Measurements from ENCODE around the gene EVI5L.

EVI5L gene

GRCh38 chr19:7860714-7861618, 30.9 kb downstream of the EVI5L start:
- no peak for DNase-seq (ENCODE audit: low spot score)

GRCh38 chr19:7861619-7862412, 31.8 kb downstream of the EVI5L start:
- DNase-seq (ENCODE audit: low spot score) = no peak

GRCh38 chr19:7862413-7862951, 32.5 kb downstream of the EVI5L start:
- DNase-seq (ENCODE audit: low spot score) = no peak

GRCh38 chr19:7863157-7863970, 33.3 kb downstream of the EVI5L start:
- no peak for DNase-seq (ENCODE audit: low spot score)

DNA sequence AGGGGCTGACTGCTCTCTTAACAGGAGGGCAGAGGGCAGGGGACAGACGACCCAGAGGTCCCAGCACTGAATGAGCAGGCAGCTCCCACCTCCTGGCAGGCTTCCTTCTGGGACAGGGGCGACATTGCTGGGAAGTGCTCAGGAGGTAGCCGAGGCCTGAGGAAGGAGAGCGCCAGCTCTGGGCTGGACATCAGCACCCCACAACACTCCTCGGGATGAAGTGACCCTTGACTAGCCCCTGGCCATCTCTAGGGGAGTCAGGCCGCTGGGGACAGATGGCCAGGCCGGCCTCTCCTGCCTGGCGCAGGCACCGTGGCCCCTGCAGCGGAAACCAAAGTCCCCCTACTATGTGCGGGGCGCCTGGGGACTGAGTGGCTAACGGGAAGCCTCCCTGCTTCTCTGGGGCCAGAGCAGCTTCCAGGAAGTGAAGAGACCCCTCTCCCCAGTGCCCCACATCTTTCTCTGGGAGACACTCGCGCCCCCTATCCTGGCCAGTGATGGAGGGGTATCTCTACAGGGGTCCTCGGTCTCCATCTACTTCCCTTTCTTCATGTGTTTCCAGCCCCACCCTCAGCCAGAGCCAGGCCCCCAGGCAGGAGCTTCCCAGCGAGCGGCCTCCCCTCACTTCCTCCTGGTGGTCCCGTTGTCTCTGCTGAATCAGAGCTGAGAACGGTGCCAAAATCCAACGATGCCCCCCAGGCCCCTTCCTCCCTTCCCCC, 34.1 kb downstream of the EVI5L start:
- no peak for DNase-seq (ENCODE audit: low spot score)

DNA sequence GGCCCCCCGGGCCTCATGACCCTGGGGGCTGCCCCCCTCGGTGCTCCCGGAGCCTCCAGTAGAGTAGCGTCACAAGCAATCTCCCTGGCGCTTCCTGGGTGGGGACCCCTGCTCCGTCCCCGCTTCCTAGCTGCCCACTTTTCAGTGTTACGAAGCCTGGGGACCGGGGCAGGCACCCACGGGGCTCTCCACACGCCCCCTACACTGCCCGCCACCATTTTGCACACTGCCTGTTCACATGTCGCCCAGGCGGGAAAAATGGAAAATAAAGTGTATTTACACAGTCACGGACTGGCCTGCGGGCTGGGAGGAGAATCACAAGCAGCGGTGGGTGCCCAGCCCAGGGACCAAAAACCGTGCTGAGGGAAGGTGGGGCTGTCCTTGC, 34.7 kb downstream of the EVI5L start:
- DNase-seq (ENCODE audit: low spot score) = no peak

DNA sequence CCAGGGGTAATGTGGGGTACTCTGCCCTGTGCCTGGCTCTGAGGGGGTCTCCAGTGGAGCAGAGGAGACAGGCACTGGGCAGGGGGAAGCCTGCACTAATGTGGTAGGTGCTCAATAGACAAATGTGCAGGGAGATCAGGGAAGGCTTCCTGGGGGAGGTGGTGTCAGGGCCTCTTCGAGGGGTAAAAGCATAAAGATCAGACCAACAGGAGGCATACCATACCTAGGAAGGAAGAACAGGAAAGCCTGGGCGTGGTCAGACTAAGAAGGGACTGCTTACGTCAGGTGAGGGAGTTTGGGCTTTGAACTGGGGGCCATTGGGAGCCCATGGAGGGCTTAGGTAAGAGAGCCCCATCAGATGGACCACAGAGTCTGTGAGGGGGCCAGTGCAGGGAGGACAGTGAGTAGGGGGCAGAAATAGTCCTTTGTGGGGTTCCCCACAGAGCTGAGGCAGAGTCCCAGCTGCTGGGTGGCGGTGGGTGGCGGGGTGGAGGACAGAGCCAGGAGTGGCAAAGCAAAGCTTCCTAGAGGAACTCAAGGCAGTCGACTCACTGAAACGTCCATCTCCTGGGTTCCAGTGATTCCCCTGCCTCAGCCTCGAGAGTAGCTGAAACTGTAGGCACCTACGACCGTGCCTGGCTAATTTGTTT, 35.4 kb downstream of the EVI5L start:
- DNase-seq (ENCODE audit: low spot score) = no peak

DNA sequence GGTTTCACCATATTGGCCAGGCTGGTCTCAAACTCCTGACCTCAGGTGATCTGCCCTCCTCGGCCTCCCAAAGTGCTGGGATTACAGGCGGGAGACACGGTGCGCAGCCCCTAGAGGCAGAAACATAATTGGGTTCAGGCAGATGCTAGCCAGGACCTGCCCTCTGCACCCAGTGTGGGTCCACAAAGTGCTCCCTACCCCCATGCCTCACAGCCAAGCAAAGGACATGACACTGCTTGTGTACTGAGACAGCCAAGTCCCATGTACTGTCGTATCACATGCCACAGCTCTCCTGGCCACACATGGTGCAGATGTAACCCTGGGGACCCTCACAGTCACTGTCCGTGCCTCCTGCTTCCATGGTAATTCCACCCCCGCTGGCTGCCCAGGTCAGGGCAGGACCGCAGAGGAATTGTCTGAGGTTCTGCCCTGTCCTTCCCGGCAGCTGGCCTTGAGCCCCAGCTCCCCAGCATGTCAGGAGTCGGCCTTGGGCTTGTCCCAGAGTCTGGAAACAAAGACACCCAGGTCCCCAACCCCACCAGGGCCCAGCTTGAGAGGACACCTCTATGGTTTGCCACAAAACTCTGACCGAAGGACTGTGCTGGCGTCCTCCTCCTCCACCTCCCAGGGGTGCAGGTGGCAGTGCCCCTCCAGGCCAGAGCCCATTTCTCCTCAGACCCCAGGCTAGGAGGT, 36.5 kb downstream of the EVI5L start:
- DNase-seq (ENCODE audit: low spot score) = no peak

DNA sequence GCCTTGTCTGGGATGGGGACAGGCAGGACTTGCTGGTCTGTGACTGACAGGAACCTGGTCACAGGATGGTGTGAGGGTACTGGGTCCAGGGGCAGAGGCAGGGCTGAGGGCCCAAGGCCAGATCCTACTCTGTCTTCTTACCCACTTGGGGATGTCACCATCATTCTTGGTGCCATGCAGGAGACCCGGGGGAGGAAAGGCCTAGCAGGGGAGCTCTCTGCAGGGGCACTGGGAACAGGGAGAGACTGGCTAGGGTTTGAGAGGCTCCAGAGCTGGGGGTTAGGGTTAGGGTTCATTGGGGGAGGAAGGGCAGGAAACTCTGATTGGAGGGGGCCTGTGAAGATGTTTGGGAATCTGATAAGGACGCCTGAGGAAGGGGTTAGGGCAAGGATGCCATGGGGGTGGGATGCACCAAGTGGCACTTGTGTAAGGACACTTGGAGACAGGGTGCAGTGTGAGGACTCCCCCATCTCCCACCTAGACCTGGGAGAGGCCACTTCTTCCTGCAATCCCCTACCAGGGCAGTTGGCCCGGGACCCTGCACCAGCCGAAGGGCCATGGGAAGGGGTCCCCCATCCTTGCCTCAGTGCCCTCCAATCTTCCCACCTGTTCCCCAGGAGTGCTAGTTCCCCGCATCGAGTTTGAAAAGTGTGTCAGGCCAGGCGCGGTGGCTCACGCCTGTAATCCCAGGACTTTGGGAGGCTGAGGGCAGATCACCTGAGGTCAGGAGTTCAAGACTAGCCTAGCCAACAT, 37.2 kb downstream of the EVI5L start:
- DNase-seq (ENCODE audit: low spot score) = no peak

DNA sequence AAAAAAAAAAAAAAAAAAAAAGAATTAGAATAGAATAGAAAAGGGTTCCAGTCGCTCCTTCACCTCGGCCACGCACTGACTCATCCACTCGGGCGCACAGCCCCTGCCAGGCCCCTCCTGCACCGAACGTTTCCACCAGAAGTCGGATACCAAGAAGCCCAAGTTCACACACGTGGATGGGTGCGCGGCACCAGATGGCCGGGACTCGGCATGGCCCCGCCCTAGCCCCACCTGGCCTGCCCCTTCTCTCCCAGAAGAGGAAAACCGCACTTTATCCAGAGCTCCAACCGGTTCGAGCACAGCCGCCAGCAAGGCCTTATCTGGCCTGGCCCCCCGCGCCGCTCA, 38.3 kb downstream of the EVI5L start:
- no peak for DNase-seq (ENCODE audit: low spot score)

DNA sequence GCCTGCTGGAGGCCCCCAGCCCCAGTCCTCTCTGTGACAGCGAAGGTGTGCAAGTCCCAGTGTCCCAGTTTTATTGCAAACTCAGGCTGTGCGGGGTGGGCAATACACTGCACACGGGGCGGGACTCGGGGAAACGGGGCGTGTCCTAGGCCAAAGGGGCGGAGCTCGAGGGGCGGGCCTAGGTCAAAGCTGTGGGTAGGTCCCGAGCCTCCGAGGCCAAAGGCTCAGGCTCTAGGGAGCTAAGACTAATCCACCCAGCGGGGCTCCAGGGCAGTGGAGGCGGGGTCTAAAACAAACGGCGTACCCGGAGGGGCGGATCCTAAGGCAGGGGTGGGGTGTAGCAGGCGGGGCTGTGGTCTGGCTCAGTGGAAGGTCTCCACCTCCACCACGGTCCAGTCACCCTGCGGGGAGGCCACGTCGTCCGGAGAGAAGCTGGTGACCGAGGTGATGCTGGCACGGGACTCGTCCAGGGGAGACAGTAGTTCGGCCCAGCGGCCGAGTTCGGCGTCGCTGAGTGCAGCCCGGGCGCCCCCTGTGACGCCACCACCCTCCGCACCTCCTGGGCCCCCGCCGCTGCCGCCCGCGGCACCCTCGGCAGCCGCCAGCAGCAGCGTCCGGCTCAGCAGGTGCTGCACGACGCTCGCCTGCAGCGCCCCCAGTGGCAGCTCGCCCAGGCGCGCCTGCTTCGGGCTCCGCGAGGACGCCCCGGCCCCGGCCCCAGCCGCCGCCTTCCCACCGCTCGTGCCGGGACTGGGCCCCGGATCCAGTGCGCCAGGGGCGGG, 38.8 kb downstream of the EVI5L start:
- DNase-seq (ENCODE audit: low spot score) = peak; percentile 84

- DNase-seq (ENCODE audit: low spot score) = no peak
These were observed 39.5 kb downstream of the EVI5L start for GRCh38 chr19:7869453-7869909.

DNA sequence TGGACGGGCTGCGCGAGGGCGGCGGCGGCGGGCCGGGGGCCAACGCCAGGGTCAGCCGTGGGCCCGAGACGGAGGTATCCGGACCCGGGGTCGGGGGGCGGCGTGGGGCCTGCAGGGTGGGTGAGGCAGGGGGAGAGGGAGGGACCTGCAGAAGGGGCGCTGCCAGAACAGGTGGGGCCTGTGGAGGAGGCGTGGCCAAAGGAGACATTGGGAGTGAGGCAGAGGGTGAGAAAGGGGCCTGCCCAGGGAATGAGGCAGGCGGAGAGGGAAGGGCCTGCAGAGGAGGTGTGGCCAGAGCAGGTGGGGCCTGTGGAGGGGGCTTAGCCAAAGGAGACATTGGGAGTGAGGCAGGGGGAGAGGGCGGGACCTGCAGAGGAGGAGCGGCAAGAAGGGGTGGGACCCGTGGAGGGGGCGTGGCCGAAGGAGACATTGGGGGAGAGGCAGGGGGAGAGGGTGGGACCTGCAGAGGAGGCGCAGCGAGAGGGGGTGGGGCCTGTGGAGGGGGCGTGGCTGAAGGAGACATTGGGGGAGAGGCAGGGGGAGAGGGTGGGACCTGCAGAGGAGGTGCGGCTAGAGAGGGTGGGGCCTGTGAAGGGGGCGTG, 40.0 kb downstream of the EVI5L start:
- DNase-seq (ENCODE audit: low spot score) = no peak

DNA sequence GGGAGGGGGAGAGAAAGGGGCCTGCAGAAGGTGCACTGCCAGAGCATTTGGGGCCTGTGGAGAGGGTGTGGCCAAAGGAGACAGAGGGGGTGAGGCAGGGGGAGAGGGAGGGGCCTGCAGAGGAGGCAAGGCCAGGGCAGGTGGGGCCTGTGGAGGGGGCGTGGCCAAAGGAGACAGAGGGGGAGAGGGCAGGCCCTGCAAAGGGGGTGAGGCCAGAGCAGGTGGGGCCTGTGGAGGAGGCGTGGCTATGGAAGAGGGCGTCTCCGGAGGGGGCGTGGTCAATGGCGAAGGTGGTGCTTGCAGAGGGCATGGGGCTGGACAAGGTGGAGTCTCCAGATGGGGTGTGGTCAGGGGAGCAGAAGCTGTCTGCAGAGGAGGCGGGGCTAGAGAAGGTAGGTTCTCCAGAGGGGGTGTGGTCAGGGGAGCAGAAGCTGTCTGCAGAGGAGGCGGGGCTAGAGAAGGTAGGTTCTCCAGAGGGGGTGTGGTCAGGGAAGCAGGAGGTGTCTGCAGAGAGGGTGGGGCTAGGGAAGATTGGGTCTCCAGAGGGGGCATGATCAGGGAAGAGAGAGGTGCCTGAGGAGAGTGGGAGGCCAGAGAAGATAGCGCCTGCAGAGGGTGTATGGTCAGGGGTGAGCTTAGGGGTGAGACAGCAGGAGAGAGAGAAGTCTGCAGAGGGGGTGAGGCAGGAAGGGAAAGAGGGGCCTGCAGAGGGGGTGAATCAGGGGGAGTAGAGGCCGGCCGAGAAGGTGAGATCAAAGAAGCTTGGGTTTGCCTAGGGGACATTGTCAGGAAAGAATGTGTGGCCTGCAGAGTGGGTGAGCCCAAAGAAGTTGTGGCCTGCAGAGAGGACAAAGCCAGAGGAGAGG, 40.8 kb downstream of the EVI5L start:
- DNase-seq (ENCODE audit: low spot score) = no peak

- peak; percentile 95 for DNase-seq (ENCODE audit: low spot score)
These were observed 41.7 kb downstream of the EVI5L start for GRCh38 chr19:7871437-7872305.
